T-cell (primary cell): ENCODE data around the gene HACD1. TPM values are rescaled to one million over a fixed set of nuclear protein-coding genes. Genes with fewer than 3 reads are reported as not detected.

Experiments used
- ATAC-seq, 4 experiments: fragments of 200-7000 bp in 3 of 4; fragments of 150-1000 bp in 1 of 4; cut with Tn5 transposase; replicated peaks in 1 of 4; 1 replicate in 3 of 4; 2 replicates in 1 of 4; pipeline ENCODE4 v1.10.0; 2021; ENCODE audit warnings: moderate library complexity in 3 of 4, mild to moderate bottlenecking in 2 of 4, moderate number of reproducible peaks in 1 of 4
- CTCF ChIA-PET, 2 donors: fragments of 300-600 bp; sonication (Branson Sonifier 250); formaldehyde crosslinking; loops; one replicate each; lab custom pipeline; 2022; ENCODE audit warnings: antibody characterized with exemption in 2 of 2; lab: Charles Lee
- POLR2A ChIA-PET, 2 donors: fragments of 300-600 bp; sonication (Branson Sonifier 250); formaldehyde crosslinking; loops; one replicate each; lab custom pipeline; 2022; ENCODE audit warnings: antibody characterized with exemption in 2 of 2; lab: Charles Lee
- DNase-seq, 35 experiments: peaks; one replicate each; pipeline versions ENCODE4 v3.0.0 to v3.0.0-alpha.2; 2013 to 2023
- H3K27ac ChIP-seq: one replicate; pipeline ENCODE4 v1.5.1; 2013; ENCODE audit warnings: low read length
- H3K27me3 ChIP-seq, 2 experiments: replicated peaks in 1 of 2; 1 replicate in 1 of 2; 2 replicates in 1 of 2; pipeline versions ENCODE4 v1.6.1 to v1.7.0; 2013; ENCODE audit warnings: low read length in 1 of 2, mixed read lengths in 1 of 2; ENCODE audit not compliant: control insufficient read depth in 2 of 2, insufficient read depth in 2 of 2; ENCODE audit errors: extremely low read depth in 1 of 2
- H3K36me3 ChIP-seq, 2 donors: 1 replicate in 1 of 2; 2 replicates in 1 of 2; pipeline versions ENCODE4 v1.6.1 to v1.7.0; 2013; ENCODE audit warnings: low read length in 1 of 2; ENCODE audit not compliant: control insufficient read depth in 2 of 2, insufficient read depth in 1 of 2; ENCODE audit errors: extremely low read depth in 1 of 2
- H3K4me1 ChIP-seq, 2 experiments: 1 replicate in 1 of 2; 2 replicates in 1 of 2; pipeline versions ENCODE4 v1.6.1 to v1.7.0; 2013; ENCODE audit warnings: low read length in 2 of 2, mixed read lengths in 1 of 2; ENCODE audit not compliant: insufficient read depth in 2 of 2, control insufficient read depth in 1 of 2; ENCODE audit errors: extremely low read depth in 1 of 2
- H3K4me3 ChIP-seq, 2 donors: 1 replicate in 1 of 2; 2 replicates in 1 of 2; pipeline versions ENCODE4 v1.5.1 to v1.7.0; 2013; ENCODE audit warnings: mild to moderate bottlenecking in 2 of 2, low read length in 1 of 2, moderate library complexity in 1 of 2; ENCODE audit not compliant: control insufficient read depth in 1 of 2; ENCODE audit errors: extremely low read depth in 1 of 2
- H3K9me3 ChIP-seq: 2 replicates; pipeline ENCODE4 v1.7.0; 2013
- H3K27ac Mint-ChIP-seq, 2 donors: one replicate each; pipeline ENCODE4 v1.8.0; 2020 to 2021; ENCODE audit warnings: mild to moderate bottlenecking in 2 of 2, mixed read lengths in 2 of 2
- H3K27me3 Mint-ChIP-seq, 2 donors: one replicate each; pipeline ENCODE4 v1.8.0; 2021 to 2022; ENCODE audit warnings: mixed read lengths in 2 of 2
- H3K36me3 Mint-ChIP-seq: one replicate; pipeline ENCODE4 v1.8.0; 2021; ENCODE audit warnings: mixed read lengths
- H3K4me1 Mint-ChIP-seq, 3 donors: one replicate each; pipeline ENCODE4 v1.8.0; 2020 to 2022; ENCODE audit warnings: mixed read lengths in 3 of 3, mild to moderate bottlenecking in 1 of 3
- H3K4me3 Mint-ChIP-seq, 3 donors: one replicate each; pipeline ENCODE4 v1.8.0; 2020 to 2022; ENCODE audit warnings: mild to moderate bottlenecking in 3 of 3, mixed read lengths in 3 of 3, moderate library complexity in 3 of 3
- H3K9me3 Mint-ChIP-seq, 3 donors: one replicate each; pipeline ENCODE4 v1.8.0; 2020 to 2022; ENCODE audit warnings: mixed read lengths in 3 of 3
- WGBS: methylation state at CpG from one replicate; pipeline ENCODE4 v1.1.5; 2013; ENCODE audit warnings: missing lambda C conversion rate; ENCODE audit not compliant: insufficient coverage; 5-methylcytosine and 5-hydroxymethylcytosine counted together
- total RNA-seq, 35 experiments: library from RNA in 6 of 35; stranded (reverse) in 6 of 35; fragments of 120-200 nt in 1 of 35; gene quantifications; one replicate each; pipeline versions ENCODE4 v1.2.1 to v1.2.4 and lab custom pipeline; 2013 to 2026

Gene HACD1
- total RNA-seq, 5 donors from 2014 or later (not counting 1 experiment from before 2014, with no cell fraction given) = 0.39 to 4.2 (median 1.3) TPM

DNA sequence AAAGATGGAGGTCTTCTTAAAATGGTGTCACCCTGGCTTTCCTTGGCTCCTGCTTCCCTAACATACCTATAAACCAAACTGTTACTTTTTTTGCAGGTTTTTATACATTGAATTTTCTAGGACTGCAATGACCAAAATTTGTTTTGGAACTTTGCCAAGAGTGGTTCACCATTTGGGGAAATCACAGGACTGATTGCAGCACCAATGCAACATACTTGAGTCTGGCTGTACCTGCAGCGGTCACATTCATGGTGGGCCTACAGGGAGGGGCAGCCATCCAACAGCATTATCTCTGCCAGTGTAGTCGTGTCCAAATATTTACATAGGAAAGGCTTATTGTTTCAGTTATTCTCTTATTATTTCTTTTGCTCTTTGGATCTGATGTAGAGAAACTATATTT lies 69.0 kb downstream of the HACD1 start:
- H3K27me3 ChIP-seq = no peaks in the 10 kb centered on the region
- no peak overlapping the region for H3K4me3 Mint-ChIP-seq
- H3K4me1 Mint-ChIP-seq = peaks cover 0 to 1% (median 0%) of the 10 kb centered on the region in 3 donors
- DNase-seq (no peak), ATAC-seq (no peak)
- H3K27ac ChIP-seq = no peak overlapping the region
- no peak overlapping the region for H3K4me3 ChIP-seq
- ChIA-PET CTCF (no interaction called here), POLR2A (interaction anchor here in 1 of 2 donors (0.6 kb wide), 1 partner anchor 936 kb away, joined by 3 read pairs; no protein-coding TSS in a partner anchor)
- H3K9me3 ChIP-seq = no peaks in the 10 kb centered on the region
- no peaks in the 10 kb centered on the region for H3K36me3 Mint-ChIP-seq
- no peak overlapping the region for H3K27ac Mint-ChIP-seq
- WGBS = no CpG with 5 or more reads among the region's 2 CpGs
- no peaks in the 10 kb centered on the region for H3K9me3 Mint-ChIP-seq
- H3K4me1 ChIP-seq = no peaks in the 10 kb centered on the region
- H3K27me3 Mint-ChIP-seq = no peaks in the 10 kb centered on the region
- no peaks in the 10 kb centered on the region for H3K36me3 ChIP-seq

GRCh38 chr10:17547060-17547459 lies 70.1 kb downstream of the HACD1 start:
- H3K27ac Mint-ChIP-seq = no peak overlapping the region
- Histone ChIP-seq H3K9me3 (no peaks in the 10 kb centered on the region), H3K36me3 (no peaks in the 10 kb centered on the region), H3K27ac (no peak overlapping the region), H3K27me3 (no peaks in the 10 kb centered on the region), H3K4me3 (no peak overlapping the region), H3K4me1 (no peaks in the 10 kb centered on the region)
- H3K4me1 Mint-ChIP-seq = peaks cover 0 to 1% (median 0%) of the 10 kb centered on the region in 3 donors
- H3K27me3 Mint-ChIP-seq = no peaks in the 10 kb centered on the region
- CTCF ChIA-PET = no interaction called here
- DNase-seq = no peak
- H3K36me3 Mint-ChIP-seq = no peaks in the 10 kb centered on the region
- H3K4me3 Mint-ChIP-seq = no peak overlapping the region
- no peak for ATAC-seq
- POLR2A ChIA-PET = no interaction called here
- no peaks in the 10 kb centered on the region for H3K9me3 Mint-ChIP-seq
- 78% methylated on average over 1 of the region's 2 CpGs for WGBS

GRCh38 chr10:17544465-17544864 lies 72.7 kb downstream of the HACD1 start:
- H3K4me3 ChIP-seq = no peak overlapping the region
- no peaks in the 10 kb centered on the region for H3K27me3 ChIP-seq
- H3K27me3 Mint-ChIP-seq = peaks cover 0 to 1% of the 10 kb centered on the region in 2 donors
- H3K27ac ChIP-seq = no peak overlapping the region
- CTCF ChIA-PET = interaction anchor here in 1 of 2 donors (0.5 kb wide), 1 partner anchor 64 kb away, joined by 3 read pairs; no protein-coding TSS in a partner anchor
- POLR2A ChIA-PET = no interaction called here
- H3K4me3 Mint-ChIP-seq = no peak overlapping the region
- H3K4me1 ChIP-seq = no peaks in the 10 kb centered on the region
- no peaks in the 10 kb centered on the region for H3K36me3 ChIP-seq
- no peak overlapping the region for H3K27ac Mint-ChIP-seq
- no peak for ATAC-seq
- no peaks in the 10 kb centered on the region for H3K9me3 ChIP-seq
- peaks cover 2 to 3% (median 2%) of the 10 kb centered on the region in 3 donors for H3K9me3 Mint-ChIP-seq
- WGBS = no CpG with 5 or more reads among the region's 9 CpGs
- peaks cover 0 to 1% (median 0%) of the 10 kb centered on the region in 3 donors for H3K4me1 Mint-ChIP-seq
- no peaks in the 10 kb centered on the region for H3K36me3 Mint-ChIP-seq
- no peak for DNase-seq

Other genes with a start within 250 kb of the HACD1 start
- gene ST8SIA6, start 162.8 kb downstream of the HACD1 start, total RNA-seq = 1 to 10 TPM in 4 of 5 donors, under 1 TPM in 1; 0.95 to 4.0 (median 1.7) TPM
- gene STAM, start 26.8 kb upstream of the HACD1 start, total RNA-seq = 10 to 100 TPM; 18.6 to 42.7 (median 25.7) TPM
- gene TMEM236, start 134.8 kb upstream of the HACD1 start, total RNA-seq = under 1 TPM in 4 of 5 donors, not detected in 1; 0.03 to 0.38 (median 0.07) TPM
- under 1 TPM in 3 of 5 donors, not detected in 2; 0.53 to 0.76 (median 0.60) TPM for gene MRC1, start 192.0 kb upstream of the HACD1 start, total RNA-seq